Cardiac fibroblast (primary cell): ENCODE measurements around the gene SLC25A47.

Experiments used
- DNase-seq, 2 donors: peaks; one replicate each; pipeline versions ENCODE4 v3.0.0 to v3.0.0-alpha.2; 2010; ENCODE audit warnings: low read depth in 2 of 2
- H3K4me3 ChIP-seq, 2 donors: replicated peaks in 1 of 2; 1 replicate in 1 of 2; 2 replicates in 1 of 2; pipeline ENCODE4 v1.5.1; 2011; ENCODE audit warnings: low read depth in 2 of 2, low read length in 2 of 2, mild to moderate bottlenecking in 2 of 2, moderate library complexity in 1 of 2
- TF ChIP-seq, protein P1 (sequence below): IDR thresholded peaks from one replicate; pipeline ENCODE4 v1.5.1; 2011; ENCODE audit warnings: low read depth, mild to moderate bottlenecking, low read length, inconsistent platforms

Gene SLC25A47

GRCh38 chr14:100376751-100377171 is 53.6 kb downstream of the SLC25A47 start:
- peak; percentile 46 for DNase-seq
- TF ChIP-seq, protein P1, sequence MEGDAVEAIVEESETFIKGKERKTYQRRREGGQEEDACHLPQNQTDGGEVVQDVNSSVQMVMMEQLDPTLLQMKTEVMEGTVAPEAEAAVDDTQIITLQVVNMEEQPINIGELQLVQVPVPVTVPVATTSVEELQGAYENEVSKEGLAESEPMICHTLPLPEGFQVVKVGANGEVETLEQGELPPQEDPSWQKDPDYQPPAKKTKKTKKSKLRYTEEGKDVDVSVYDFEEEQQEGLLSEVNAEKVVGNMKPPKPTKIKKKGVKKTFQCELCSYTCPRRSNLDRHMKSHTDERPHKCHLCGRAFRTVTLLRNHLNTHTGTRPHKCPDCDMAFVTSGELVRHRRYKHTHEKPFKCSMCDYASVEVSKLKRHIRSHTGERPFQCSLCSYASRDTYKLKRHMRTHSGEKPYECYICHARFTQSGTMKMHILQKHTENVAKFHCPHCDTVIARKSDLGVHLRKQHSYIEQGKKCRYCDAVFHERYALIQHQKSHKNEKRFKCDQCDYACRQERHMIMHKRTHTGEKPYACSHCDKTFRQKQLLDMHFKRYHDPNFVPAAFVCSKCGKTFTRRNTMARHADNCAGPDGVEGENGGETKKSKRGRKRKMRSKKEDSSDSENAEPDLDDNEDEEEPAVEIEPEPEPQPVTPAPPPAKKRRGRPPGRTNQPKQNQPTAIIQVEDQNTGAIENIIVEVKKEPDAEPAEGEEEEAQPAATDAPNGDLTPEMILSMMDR = peak; percentile 38
- H3K4me3 ChIP-seq = peak overlapping the region; percentile 77 to 78
